ENCODE data around the gene NXF2B. TPM values are rescaled to one million over a fixed set of nuclear protein-coding genes. Genes with fewer than 3 reads are reported as not detected.

Gene NXF2B
- not detected for total RNA-seq

GRCh38 chrX:102439908-102440307, at the start of gene NXF2B:
Gene NXF2B (minus strand): TSS chrX:102440008. CDS start chrX:102380036, 59,972 bp downstream.

GRCh38 chrX:102471762-102472220, 32.0 kb upstream of the NXF2B start, which contains the start of gene TCP11X2:
Gene TCP11X2 (minus strand): TSS chrX:102471812.

Other genes starting within 250 kb of the NXF2B start
- not detected for gene TCP11X1, start 224.7 kb downstream of the NXF2B start, total RNA-seq
- gene NXF2, start 192.8 kb downstream of the NXF2B start, total RNA-seq: not detected
- gene TCP11X2, start 31.8 kb upstream of the NXF2B start, total RNA-seq: not detected
- gene TMSB15A, start 76.7 kb upstream of the NXF2B start, total RNA-seq: 1 to 10 TPM in 1 of 2 experiments, under 1 TPM in 1; 0.84 to 1.1 TPM
- 1 to 10 TPM; 5.7 to 5.9 TPM for gene ARMCX5, start 159.5 kb upstream of the NXF2B start, total RNA-seq
- 1 to 10 TPM; 2.4 to 2.6 TPM for gene GPRASP1, start 211.5 kb upstream of the NXF2B start, total RNA-seq

Measured in activated naive CD4-positive, alpha-beta T cell treated with anti-CD3 and anti-CD28 coated beads, Interleukin-2, amount 10 ng/mL, durations not matched to agents 5 hours and 36 hours (primary cell).